Cerebellar nuclear complex (tissue), 1 donor: ENCODE measurements around the gene DCDC1.

Source experiments
- DNase-seq, 2 experiments: peaks; one replicate each; lab custom pipeline; 2025; lab: John Stamatoyannopoulos, UW

DCDC1 gene

GRCh38 chr11:31236143-31236542, 133.4 kb downstream of the DCDC1 start:
- DNase-seq, result no peak

- no peak for DNase-seq
Observed at GRCh38 chr11:31233425-31233824, 136.1 kb downstream of the DCDC1 start.

- no peak for DNase-seq
Observed at GRCh38 chr11:31231601-31232000, 137.9 kb downstream of the DCDC1 start.

GRCh38 chr11:31218847-31219246, 150.7 kb downstream of the DCDC1 start:
- DNase-seq, result no peak

GRCh38 chr11:31214372-31214771, 155.2 kb downstream of the DCDC1 start:
- DNase-seq, result no peak

- DNase-seq, result no peak
Observed at GRCh38 chr11:31199378-31199777, 170.2 kb downstream of the DCDC1 start.

- no peak for DNase-seq
Observed at GRCh38 chr11:31173926-31174680, 195.4 kb downstream of the DCDC1 start.

GRCh38 chr11:31160504-31161422, 208.8 kb downstream of the DCDC1 start:
- DNase-seq, result no peak

GRCh38 chr11:31150841-31151240, 218.7 kb downstream of the DCDC1 start:
- no peak for DNase-seq

GRCh38 chr11:31150011-31150410, 219.5 kb downstream of the DCDC1 start:
- no peak for DNase-seq

- DNase-seq, result no peak
Observed at GRCh38 chr11:31141789-31142188, 227.8 kb downstream of the DCDC1 start.

GRCh38 chr11:31139479-31139878, 230.1 kb downstream of the DCDC1 start:
- no peak for DNase-seq

- no peak for DNase-seq
Observed at GRCh38 chr11:31132531-31133421, 236.8 kb downstream of the DCDC1 start.

GRCh38 chr11:31131760-31132159, 237.8 kb downstream of the DCDC1 start:
- DNase-seq, result no peak

GRCh38 chr11:31127290-31127689, 242.2 kb downstream of the DCDC1 start:
- DNase-seq, result no peak

GRCh38 chr11:31120428-31120827, 249.1 kb downstream of the DCDC1 start:
- no peak for DNase-seq

- no peak for DNase-seq
Observed at GRCh38 chr11:31118566-31118965, 251.0 kb downstream of the DCDC1 start.

GRCh38 chr11:31117038-31117437, 252.5 kb downstream of the DCDC1 start:
- no peak for DNase-seq

GRCh38 chr11:31114442-31114841, 255.1 kb downstream of the DCDC1 start:
- DNase-seq, result no peak

- DNase-seq, result no peak
Observed at GRCh38 chr11:31110830-31111229, 258.7 kb downstream of the DCDC1 start.

GRCh38 chr11:31109446-31109845, 260.1 kb downstream of the DCDC1 start:
- DNase-seq, result no peak

- DNase-seq, result no peak
Observed at GRCh38 chr11:31107649-31108048, 261.9 kb downstream of the DCDC1 start.
